ENCODE measurements around the gene RAB37.
A peak's percentile ranks its signal among the peaks of the same experiment; 100 is the strongest.

DNA sequence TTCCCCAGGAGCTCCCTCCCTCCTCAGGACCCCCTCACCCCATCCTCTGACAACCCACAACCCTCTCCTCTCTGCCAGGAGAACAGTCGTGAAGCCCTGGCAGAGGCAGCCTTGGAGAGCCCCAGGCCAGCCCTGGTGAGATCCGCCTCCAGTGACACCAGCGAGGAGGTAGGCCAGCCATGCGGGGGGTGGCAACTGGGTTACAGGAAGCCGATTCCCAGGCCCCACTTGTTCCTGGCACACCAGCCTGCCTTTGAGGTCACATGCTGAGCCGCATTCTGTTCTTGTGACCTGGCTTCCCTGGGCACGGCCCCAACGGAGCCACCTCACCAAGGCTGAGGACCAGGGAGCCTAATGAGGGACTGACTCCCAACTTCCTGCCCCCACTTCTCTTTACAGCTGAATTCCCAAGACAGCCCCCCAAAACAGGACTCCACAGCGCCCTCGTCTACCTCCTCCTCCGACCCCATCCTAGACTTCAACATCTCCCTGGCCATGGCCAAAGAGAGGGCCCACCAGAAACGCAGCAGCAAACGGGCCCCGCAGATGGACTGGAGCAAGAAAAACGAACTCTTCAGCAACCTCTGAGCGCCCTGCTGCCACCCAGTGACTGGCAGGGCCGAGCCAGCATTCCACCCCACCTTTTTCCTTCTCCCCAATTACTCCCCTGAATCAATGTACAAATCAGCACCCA is 31.2 kb downstream of the RAB37 start:
- TF ChIP-seq, protein P1, sequence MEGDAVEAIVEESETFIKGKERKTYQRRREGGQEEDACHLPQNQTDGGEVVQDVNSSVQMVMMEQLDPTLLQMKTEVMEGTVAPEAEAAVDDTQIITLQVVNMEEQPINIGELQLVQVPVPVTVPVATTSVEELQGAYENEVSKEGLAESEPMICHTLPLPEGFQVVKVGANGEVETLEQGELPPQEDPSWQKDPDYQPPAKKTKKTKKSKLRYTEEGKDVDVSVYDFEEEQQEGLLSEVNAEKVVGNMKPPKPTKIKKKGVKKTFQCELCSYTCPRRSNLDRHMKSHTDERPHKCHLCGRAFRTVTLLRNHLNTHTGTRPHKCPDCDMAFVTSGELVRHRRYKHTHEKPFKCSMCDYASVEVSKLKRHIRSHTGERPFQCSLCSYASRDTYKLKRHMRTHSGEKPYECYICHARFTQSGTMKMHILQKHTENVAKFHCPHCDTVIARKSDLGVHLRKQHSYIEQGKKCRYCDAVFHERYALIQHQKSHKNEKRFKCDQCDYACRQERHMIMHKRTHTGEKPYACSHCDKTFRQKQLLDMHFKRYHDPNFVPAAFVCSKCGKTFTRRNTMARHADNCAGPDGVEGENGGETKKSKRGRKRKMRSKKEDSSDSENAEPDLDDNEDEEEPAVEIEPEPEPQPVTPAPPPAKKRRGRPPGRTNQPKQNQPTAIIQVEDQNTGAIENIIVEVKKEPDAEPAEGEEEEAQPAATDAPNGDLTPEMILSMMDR (IDR thresholded peaks at IDR 0.05) = no peak
- TF ChIP-seq POLR2A (IDR thresholded peaks at IDR 0.05) = no peak
- TF ChIP-seq POLR2AphosphoS5 (IDR thresholded peaks at IDR 0.05) = peak in 2 of 3 donors; percentile 14 to 58
